CD4-positive, alpha-beta T cell treated with Interleukin-2 at 100 ng/mL for 4 hours (primary cell): ENCODE results near the gene PLXNB2.
"Not testable (repeated sequence)": the region's sequence is repeated elsewhere in the genome, so short reads cannot be mapped to it uniquely, and the experiment has no call there.

Source experiments
- DNase-seq: peaks from one replicate; pipeline ENCODE4 v3.0.0-alpha.2; 2020; ENCODE audit warnings: low spot score

PLXNB2 gene

GRCh38 chr22:50280708-50281383 is 26.6 kb downstream of the PLXNB2 start:
- no peak for DNase-seq

GRCh38 chr22:50280022-50280707 is 27.3 kb downstream of the PLXNB2 start:
- DNase-seq, result no peak

- no peak for DNase-seq
These were observed 28.4 kb downstream of the PLXNB2 start for GRCh38 chr22:50278956-50279619.

GRCh38 chr22:50278461-50278860 is 29.0 kb downstream of the PLXNB2 start:
- no peak for DNase-seq

GRCh38 chr22:50277761-50278160 is 29.7 kb downstream of the PLXNB2 start:
- no peak for DNase-seq

GRCh38 chr22:50276143-50276542 is 31.3 kb downstream of the PLXNB2 start:
- peak; percentile 49 for DNase-seq

GRCh38 chr22:50275181-50276055 is 32.0 kb downstream of the PLXNB2 start:
- no peak for DNase-seq

- no peak for DNase-seq
These were observed 32.7 kb downstream of the PLXNB2 start for GRCh38 chr22:50274771-50275170.

- peak; percentile 46 for DNase-seq
These were observed 33.1 kb downstream of the PLXNB2 start for GRCh38 chr22:50274311-50274710.

- not testable (repeated sequence) for DNase-seq
These were observed 33.7 kb downstream of the PLXNB2 start for GRCh38 chr22:50273781-50274180.

GRCh38 chr22:50273352-50273751 is 34.1 kb downstream of the PLXNB2 start:
- DNase-seq, result not testable (repeated sequence)

GRCh38 chr22:50272044-50272802 is 35.2 kb downstream of the PLXNB2 start:
- no peak for DNase-seq

- DNase-seq, result peak; percentile 60
These were observed 35.9 kb downstream of the PLXNB2 start for GRCh38 chr22:50271519-50271970.

- peak; percentile 68 for DNase-seq
These were observed 36.6 kb downstream of the PLXNB2 start for GRCh38 chr22:50270666-50271394.

- peak; percentile 74 for DNase-seq
These were observed 37.3 kb downstream of the PLXNB2 start, which contains the start of gene MAPK11 for GRCh38 chr22:50269970-50270665. TSS of gene MAPK11 (minus strand) at chr22:50270380. CDS start at chr22:50270292, 88 bp downstream.

- no peak for DNase-seq
These were observed 37.9 kb downstream of the PLXNB2 start for GRCh38 chr22:50269573-50269969.

- no peak for DNase-seq
These were observed 38.8 kb downstream of the PLXNB2 start for GRCh38 chr22:50268655-50269113.

GRCh38 chr22:50267591-50268390 is 39.7 kb downstream of the PLXNB2 start:
- peak; percentile 45 for DNase-seq

- no peak for DNase-seq
These were observed 40.5 kb downstream of the PLXNB2 start for GRCh38 chr22:50266994-50267393.
